Measurements from ENCODE around the gene SAPCD2.

SAPCD2 gene

DNA sequence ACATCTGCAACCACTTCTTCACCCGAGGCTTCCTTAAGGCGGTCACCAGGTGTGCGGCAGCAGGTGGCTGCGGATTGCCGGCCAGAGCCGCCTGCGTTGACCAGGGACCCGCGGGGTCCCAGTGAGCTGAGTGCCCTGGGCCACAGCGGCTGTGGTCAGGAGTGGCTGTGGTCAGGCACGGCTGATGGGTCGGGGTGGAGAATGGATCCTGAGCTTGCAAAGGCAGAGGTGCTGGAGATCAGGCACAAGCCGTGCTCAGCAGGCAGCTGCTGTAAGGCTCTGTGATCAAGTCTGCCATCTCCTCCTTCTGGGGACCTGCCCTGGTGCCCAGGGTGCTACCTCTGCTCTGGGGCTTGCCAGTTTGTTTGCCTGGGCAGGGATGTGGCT is 9.0 kb upstream of the SAPCD2 start:
- no peak for DNase-seq

DNA sequence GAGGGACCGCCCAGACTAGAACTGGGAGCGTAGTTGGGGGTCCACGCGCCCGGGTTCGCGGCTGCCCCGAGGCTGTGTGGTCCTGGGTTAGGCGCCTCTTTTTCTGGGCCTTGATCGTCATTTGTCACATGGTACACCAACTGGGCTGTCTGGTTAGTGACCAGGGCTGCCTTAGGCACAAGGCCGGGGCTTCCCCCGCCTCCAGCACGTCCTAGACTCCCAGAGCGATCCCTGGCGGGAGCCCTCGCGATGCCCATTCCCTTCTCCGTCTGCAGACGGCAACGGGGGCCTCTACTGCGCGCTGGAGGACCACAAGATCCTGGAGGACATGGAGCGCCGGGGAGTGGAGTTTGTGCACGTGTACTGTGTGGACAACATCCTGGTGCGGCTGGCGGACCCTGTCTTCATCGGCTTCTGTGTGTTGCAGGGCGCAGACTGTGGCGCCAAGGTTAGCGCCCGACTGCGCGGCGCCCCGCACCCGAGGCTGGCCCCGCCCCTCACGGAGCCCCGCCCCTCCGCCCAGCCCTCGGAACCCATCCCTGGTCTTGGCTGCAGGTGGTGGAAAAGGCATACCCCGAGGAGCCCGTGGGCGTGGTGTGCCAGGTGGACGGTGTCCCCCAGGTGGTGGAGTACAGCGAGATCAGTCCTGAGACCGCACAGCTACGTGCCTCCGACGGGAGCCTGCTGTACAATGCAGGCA is 8.5 kb upstream of the SAPCD2 start:
- DNase-seq = no peak

DNA sequence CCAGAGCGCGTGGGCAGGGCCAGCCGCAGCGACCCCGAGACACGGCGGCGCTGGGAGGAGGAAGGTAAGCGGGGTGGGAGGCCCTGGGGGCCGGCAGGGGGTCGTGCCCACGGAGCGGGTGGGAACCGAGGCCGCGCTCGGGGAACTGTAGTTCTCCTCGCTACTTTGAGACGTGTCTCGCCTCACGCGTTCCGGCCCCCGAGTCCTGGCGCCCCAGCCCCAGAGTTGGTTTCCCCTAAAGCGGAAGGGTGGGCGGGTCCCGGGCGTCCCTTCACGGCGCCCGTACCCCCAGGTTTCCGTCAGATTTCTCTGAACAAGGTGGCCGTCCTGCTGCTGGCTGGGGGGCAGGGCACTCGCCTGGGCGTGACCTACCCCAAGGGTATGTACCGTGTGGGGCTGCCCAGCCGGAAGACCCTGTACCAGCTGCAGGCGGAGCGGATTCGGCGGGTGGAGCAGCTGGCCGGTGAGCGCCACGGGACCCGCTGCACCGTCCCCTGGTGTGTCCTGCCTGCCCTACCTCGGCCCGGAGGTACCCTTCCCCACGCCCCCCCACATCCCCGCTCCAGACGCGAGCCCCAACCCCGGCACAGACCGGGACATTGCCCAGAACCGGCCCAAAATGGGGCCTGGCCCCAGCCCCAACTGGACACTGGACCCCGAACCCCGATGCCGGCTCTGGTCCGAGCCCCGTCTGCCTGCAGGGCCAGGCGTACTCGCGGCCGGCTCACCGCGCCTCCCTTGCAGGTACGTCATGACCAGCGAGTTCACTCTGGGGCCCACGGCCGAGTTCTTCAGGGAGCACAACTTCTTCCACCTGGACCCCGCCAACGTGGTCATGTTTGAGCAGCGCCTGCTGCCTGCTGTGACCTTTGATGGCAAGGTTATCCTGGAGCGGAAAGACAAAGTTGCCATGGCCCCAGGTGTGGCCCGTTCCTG is 7.7 kb upstream of the SAPCD2 start:
- no peak for DNase-seq

DNA sequence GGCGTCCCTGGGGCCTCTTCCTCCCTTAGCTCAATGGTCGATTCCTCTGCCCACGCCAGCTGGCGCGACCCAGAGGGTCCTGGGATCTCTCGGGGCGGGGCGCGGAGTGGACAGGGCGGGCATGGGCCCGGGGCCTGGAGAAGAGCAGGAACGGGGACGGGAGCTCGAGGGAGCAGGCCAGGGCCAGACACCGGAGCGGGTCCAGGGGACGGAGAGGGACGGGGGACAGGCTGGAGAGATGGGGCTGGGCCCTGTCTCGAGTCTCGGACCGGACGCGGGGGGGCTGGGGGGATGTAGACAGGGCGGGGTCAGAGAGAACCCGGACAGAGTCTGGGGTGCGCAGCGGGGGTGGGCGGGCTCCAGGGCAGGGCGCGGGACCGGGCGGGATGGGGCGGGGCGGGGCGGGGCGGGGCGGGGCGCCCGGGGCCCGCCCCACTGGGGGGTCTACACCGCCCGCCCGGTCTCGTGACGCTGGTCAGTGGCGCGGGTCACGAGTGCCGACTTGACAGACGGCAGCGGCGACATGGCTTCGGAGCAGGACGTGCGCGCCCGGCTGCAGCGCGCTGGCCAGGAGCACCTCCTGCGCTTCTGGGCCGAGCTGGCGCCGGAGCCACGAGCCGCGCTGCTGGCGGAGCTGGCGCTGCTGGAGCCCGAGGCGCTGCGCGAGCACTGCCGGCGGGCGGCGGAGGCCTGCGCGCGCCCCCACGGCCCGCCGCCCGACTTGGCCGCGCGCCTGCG is 6.8 kb upstream of the SAPCD2 start, which contains the start of gene UAP1L1:
TSS of gene UAP1L1 (plus strand) at position 508 of the 738 bp plus-strand sequence. CDS start at position 524, 16 bp downstream.
- no peak for DNase-seq

DNA sequence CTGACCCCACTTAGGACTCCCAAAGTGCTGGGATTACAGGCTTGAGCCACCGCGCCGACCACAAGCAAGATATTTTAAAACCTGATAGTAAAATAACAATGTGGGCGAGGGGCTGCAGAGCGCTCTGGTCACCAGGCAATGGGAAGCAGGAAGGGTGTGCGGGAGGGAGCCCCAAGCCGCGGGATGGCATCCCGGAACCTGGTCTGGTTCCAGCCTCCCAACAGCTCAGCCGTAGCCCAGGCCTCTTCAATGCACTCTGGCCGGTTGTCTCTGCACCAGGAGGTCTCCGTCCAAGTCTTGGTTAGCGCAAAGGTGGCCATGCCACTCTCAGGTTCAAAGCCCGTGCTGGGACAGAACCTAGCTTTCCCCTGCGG is 6.3 kb upstream of the SAPCD2 start:
- DNase-seq = no peak

DNA sequence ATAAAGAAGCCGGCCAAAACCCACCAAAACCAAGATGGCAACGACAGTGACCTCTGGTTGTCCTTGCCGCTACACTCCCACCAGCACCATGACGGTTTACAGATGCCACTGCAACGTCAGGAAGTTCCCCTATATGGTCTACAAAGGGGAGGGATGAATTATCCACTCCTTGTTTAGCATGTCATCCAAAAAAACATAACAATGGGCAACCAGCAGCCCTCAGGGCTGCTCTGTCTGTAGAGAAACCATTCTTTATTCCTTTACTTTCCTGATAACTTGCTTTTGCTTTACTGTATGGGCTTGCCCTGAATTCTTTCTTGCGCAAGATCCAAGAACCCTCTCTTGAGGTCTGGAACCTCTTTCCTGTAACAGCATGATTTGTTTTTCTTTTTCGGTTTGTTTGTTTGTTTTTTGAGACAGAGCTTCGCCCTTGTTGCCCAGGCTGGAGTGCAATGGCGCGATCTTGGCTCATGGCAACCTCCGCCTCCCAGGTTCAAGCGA is 5.0 kb upstream of the SAPCD2 start:
- no peak for DNase-seq

DNA sequence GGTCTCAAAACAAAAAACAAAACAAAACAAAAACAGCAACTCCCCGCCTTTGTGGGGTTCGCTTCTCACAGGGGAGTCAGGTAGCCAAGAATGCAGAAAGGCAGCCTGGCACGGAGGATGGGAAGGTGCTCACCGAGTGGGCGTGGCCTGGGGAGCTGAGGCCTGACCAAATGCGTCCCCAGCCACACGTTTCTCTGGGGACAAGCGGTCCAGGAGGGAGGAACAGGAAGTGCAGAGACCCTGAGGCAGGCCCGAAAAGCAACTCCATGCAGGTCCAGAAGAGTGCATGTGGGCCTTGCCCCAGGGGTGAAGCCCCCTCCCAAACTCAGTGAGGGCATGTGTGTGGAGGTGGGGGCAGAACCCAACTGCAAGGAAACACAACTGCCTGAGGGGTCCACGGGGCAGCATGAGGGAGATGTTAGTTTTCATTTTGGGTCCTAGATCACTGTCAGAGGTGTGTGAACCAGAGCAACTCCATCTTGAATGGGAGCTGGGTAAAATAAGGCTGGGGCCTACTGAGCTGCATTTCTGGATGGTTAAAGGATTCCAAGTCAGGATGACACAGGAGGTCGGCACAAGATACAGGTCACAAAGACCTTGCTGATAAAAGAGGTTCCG is 4.4 kb upstream of the SAPCD2 start:
- DNase-seq = no peak

DNA sequence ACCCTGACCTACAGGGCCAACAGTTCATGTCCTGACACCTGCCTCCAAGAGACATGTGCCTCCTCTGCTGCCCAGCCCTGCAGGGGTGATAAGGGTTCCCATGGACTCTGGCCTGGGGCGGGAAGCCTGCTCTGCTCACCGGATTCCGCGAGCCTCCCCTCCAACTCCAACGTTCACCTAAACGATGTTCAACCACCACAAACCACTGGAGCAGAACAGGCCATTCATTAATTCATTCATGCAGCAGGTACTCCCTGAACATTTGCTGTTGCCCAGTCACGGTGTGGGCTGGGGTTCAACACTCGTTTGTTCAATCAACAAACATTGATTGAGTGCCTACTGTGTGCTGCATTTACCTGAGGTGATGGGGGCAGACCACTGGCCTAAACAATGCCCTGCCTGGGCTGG is 3.6 kb upstream of the SAPCD2 start:
- DNase-seq = no peak

DNA sequence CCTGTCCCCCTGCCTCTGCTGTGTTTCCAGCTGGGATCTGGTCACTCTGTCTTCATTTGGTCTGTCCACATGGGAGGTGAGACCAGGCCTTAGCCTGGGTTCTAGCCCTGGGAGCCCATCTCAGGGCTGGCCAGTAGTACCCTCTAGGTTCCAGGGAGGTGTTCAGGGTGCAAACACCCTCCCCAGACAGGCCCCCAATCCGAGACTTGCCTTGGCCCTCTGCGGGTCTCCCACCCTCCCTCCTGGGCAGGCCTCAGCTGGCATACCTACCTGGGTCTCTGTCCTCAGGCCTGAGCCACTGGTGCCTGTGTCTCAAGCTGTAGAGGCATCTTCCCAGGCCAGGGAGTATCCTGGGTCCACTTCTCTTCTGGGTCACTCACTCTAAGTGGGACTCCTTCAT is 925 bp upstream of the SAPCD2 start:
- DNase-seq = no peak

DNA sequence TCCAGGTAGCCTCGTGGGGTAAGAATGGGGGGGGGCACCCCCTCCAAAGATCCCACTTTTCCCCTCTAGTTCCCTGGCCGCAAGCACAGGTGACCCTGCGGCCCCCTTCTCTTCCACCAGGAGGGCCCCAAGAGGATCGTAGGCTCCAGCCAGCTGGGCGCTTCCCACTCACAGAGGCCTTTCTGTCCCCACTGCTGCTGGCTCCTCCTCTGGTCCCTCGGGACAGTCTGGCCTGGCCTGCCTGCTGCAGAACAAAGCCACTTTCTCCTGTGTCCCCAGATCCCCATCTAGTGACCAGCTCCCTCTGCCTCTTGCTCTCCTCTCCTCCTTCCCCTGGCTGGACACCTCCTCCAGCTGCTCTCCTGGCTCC is 534 bp upstream of the SAPCD2 start:
- no peak for DNase-seq

DNA sequence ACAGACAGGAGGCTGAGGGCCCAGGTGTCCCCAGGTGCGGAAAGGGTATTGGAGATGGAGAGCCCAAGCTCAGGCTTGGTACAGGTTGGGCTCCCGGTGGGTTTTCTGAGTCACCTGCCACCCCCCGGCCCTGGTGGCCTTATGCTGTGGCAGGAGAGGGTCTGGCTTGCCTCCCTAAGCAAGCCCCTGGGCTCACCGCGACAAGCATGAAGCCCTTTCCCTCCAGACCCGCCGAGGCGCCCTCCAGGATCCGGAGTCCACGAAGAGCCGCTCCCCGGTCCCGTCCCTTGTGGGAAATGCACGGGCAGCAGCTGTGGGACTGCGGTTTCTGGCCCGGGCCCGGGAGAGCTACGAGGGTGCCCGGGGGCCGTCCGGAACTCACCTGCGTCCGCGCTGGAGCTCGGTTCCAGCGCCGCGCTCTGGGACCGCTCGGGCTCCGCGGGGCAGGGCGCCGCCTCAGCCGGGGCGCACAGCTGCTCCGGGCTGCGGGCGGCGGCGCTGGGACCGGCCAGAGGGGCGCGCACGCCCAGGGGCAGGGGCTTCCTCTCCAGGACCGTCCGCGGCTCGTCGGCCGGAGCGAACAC is 757 bp downstream of the SAPCD2 start:
- no peak for DNase-seq

DNA sequence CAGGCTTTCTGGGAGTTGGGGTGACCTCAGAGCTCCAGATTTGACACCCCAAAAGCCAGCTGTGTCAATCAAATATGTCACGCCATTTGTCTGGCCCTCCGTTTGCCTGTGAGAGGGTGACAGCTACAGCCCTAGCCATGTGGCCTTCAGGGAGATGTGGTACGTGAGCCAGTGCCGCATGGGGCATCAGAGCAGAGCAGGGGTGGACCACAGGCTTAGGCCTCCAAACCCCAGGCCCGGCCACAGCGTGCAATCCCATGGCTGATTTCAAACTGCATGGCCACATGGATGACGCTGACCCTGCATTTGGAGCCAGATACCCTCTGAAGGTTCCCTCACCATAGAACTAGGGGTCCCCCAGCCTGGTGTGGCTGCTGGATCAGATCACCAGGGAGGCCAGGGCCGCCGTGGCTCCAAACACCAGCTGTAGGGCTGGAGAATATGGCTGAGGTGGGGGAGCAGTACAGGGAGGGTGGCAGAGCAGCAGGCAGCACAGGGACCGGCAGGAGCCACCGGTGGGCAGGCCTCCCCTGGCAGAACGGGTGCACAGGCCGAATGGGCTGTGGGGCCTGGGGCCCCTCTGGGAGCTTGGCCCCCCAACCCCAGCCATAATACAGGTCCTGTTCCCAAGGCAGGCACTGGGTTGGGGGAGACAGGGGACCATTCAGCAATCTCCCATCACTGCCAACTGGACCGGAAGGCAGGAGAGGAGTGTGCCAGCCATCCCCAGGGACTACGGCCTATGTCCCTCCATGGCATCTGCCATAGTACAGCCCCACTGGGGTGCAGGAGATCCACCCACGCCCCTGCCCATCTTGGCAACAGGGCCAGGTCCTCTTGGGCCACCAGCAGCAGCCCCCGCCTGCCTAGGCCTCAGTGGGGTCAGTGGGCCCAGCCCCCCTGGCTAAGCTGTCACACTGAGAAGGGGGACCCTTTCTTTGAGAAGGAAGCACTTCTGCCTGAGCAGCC is 1.5 kb downstream of the SAPCD2 start:
- DNase-seq = no peak

DNA sequence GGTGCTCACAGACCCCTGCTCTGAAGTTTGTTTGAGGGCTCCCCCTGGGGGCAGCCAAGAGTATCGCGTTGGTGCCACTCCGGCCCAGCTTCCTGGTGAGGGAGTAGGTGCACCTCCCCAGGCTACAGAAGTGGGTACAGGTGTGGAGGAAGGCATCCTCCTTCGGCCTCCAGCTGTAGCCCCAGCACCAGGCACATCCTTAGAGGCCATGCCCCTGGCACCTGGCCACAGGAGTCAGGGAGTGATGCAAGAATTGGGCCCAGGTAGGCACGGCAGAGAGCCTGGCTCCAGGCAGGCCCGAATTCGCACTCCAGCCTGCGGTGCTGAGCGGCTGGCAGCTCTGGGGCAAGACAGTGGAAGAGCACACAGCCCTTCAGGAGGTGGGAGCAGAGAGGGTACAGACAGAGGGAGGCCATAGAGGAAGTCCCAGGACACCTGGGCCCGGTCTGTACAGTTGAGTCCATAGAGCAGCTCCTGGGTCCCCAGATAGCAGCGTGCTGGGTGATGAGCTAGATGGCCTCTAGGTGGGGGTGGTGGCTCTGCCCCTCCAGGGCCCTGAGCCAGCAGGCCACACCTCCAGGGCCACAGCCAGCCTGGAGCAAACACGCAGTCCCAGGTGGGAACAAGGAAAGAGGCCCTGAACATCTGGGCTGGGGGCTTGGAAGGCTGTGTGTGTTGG is 2.4 kb downstream of the SAPCD2 start:
- no peak for DNase-seq

DNA sequence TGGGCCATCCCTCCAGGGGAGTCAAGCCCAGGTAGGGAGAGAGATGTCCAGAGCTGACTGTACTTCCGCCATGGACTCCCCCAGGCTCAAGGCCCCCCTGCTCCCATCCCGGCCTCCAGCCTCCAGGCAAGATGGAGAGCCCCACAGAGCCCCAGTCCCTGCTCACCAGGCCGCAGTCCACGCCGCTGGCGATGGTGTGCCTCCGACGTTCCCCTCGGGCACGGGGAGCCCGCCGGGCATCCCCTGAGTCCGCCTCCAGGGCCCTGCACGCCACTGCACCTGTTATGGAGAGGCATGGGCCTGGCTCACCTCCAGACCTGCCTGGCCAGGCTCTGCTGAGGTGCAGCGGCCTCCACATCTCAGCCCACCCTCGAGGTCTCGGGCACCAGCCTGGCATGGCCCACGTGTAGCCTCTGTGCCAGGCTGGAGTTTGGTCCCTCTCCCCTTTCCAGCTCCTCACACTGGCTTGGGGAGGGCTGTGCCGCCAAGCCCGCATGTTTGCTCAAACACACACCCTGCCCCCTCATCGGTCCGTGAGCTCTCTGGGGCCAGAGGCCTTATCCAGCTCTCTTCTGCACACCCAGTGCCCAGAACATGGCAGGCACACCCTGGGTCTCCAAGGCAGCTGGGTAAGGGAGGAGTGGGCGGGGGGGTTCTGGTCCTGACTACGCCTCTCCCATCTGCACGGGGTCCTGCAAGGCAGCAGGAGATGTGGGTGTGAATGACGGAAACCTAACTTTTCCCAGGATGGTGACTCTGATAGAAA is 4.1 kb downstream of the SAPCD2 start:
- no peak for DNase-seq

DNA sequence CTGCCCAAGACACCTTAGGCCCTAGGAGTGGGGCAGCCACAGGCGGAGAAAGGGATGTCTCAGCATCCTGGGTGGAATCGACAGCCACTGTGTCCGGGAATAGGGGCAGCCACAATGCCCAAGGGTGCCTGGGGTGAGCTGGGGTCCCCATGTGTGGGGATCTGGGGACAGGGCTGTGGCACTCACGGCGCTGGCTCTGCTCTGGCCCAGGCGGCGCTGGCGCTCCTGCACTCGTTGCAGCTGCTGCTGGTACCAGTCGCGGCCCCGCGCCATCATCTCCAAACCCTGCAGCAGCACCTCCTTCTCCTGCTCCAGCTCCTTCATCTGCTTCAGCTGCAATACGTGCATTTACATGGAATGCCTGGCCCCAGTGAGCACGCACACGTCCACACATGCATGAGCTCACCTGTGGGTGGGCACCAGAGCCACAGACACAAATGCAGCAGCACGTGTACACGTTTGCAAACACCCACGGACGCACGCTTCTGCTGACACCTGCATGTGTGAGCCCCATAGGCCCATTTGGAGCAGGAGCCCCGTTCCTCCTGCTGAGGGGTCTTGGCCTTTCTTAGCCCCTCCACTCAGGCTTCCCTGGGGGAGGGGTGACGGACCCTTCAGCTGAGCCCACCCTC is 4.9 kb downstream of the SAPCD2 start:
- no peak for DNase-seq

DNA sequence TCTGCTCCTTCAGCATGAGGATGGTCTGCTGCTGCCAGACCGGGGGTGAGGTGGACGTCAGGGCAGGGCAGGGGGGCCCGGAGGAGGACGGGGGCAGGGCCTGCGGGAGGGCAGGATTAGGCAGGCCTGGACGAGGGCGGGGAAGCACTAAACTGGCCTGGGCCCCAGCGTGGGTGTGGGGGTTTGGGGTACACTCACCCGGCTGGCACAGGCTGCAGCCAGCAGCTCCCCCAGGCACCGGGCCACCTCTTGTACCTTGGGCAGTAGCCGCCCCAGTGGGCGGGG is 5.5 kb downstream of the SAPCD2 start:
- no peak for DNase-seq

DNA sequence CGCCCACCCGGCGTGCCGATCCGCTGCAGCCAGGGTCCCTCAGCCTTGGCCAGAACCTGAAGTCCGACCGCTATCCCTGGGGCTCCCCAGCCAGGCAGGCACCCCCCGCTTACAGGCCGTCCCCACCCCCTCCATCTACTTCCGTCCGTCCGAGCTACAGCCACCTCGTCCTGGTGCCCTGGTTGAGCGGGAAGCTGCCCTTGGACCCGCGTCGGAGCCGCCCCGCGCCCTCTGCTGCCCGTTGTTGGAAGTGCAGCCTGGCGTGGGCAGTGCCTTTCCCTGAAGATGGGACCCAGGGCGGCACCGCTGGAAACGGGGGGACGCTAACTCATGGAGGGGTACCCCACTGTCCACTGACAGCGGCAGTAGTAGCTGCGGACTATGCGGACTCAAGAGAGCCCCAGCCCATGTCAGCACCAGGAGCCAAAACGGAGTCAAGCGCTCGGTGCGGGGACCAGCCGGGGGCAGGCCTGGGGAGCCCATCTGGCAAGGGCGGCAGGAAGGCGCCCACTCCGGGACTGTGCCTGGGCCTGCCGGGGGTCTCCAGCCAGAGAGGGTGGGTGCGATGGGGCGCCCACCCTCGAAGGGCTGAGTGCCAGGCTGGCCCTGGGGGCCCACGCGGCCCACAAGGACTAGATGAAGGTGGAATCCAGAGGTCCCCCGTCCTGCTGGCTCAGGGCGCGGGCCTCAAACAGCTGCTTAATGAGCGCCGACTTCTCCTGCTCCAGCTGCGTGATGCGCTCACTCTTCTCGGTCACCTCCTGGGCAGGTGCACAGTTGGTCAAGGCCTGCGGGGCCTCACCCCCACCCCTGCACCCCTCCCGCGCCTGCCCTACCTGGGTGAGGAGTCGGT is 6.1 kb downstream of the SAPCD2 start:
- no peak for DNase-seq

DNA sequence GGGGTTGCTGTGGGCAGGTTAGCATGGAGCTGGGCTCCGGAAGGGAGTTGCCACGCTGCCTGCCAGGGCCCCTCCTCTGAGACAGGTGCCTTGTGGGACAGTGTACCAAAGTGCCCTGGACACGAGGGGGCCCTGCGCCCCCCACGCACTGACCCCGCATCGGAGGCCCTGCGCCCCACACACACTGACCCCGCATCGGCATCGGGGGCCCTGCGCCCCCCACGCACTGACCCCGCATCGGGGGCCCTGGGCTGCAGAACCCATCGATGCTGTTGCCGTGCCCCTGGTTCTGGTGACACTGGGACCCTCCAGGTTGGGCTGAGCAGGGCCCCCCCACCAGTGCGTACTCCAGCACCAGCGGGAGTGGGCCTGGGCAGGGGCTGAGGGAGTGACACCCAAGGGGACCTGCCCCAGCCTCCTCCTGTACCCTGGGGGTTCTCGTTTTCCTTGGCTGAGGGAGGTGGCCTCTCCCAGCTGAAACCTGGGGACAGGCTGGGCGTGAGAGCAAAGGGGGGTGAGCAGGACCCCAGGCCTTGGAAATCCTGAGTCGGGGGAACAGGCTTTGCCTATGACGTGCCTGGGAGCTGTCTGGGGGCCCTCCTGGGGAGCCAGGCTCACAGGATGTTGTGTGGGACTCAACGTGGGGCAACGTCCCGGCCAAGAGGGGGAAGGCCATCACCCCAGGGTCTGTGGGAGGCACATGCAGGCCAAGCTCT is 6.9 kb downstream of the SAPCD2 start:
- DNase-seq = no peak
